Neutrophil (primary cell): ENCODE data around the gene CD209.

Experiments used
- H3K27ac ChIP-seq: fragments of 200-600 bp; sonication (generic); 2 replicates; pipeline ENCODE4 v1.5.1; 2016; ENCODE audit warnings: mild to moderate bottlenecking, moderate library complexity
- H3K27me3 ChIP-seq: fragments of 200-600 bp; sonication (generic); 2 replicates; pipeline ENCODE4 v1.6.0; 2016; ENCODE audit warnings: mild to moderate bottlenecking
- H3K36me3 ChIP-seq: fragments of 200-600 bp; sonication (generic); 2 replicates; pipeline ENCODE4 v1.5.1; 2017
- H3K4me1 ChIP-seq, 2 experiments: fragments of 200-600 bp in 1 of 2; sonication (generic) in 1 of 2; 1 replicate in 1 of 2; 2 replicates in 1 of 2; pipeline versions ENCODE4 v1.5.1 to v1.6.1; 2013 to 2016; ENCODE audit warnings: low read depth in 1 of 2, low read length in 1 of 2, mild to moderate bottlenecking in 1 of 2, moderate library complexity in 1 of 2; ENCODE audit not compliant: control insufficient read depth in 1 of 2, insufficient read depth in 1 of 2
- H3K4me3 ChIP-seq, 2 experiments: fragments of 200-600 bp in 1 of 2; sonication (generic) in 1 of 2; 1 replicate in 1 of 2; 2 replicates in 1 of 2; pipeline ENCODE4 v1.5.1; 2013 to 2016; ENCODE audit warnings: low read depth in 1 of 2, low read length in 1 of 2, mild to moderate bottlenecking in 1 of 2, moderate library complexity in 1 of 2
- H3K9me3 ChIP-seq: fragments of 200-600 bp; sonication (generic); 2 replicates; pipeline ENCODE4 v1.5.1; 2016
- TF ChIP-seq, protein P1 (sequence below): fragments of 200-600 bp; sonication (generic); IDR thresholded peaks from 2 replicates; pipeline ENCODE4 v1.5.1; 2016; ENCODE audit warnings: antibody characterized with exemption

CD209 gene

DNA sequence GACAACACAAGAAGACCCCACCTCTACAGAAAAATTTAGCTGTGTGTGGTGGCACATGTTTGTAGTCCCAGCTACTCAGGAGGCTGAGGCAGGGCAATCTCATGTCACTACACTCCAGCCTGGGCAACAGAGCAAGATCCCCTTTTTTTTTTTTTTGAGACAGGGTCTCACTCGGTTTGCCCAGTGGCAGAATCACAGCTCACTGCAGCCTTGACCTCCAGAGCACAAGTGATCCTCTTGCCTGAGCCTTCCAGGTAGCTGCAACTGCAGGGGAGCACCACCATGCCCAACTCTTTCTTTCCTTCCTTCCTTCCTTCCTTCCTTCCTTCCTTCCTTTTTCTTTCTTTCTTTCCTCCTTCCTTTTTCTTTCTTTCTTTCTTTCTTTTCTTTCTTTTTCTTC lies 11.2 kb downstream of the CD209 start:
- H3K36me3 ChIP-seq: no peaks in the 10 kb centered on the region
- H3K27ac ChIP-seq: no peak overlapping the region
- TF ChIP-seq, protein P1, sequence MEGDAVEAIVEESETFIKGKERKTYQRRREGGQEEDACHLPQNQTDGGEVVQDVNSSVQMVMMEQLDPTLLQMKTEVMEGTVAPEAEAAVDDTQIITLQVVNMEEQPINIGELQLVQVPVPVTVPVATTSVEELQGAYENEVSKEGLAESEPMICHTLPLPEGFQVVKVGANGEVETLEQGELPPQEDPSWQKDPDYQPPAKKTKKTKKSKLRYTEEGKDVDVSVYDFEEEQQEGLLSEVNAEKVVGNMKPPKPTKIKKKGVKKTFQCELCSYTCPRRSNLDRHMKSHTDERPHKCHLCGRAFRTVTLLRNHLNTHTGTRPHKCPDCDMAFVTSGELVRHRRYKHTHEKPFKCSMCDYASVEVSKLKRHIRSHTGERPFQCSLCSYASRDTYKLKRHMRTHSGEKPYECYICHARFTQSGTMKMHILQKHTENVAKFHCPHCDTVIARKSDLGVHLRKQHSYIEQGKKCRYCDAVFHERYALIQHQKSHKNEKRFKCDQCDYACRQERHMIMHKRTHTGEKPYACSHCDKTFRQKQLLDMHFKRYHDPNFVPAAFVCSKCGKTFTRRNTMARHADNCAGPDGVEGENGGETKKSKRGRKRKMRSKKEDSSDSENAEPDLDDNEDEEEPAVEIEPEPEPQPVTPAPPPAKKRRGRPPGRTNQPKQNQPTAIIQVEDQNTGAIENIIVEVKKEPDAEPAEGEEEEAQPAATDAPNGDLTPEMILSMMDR: no peak
- peaks cover 8 to 16% of the 10 kb centered on the region in 2 experiments for H3K4me1 ChIP-seq
- H3K4me3 ChIP-seq: no peak overlapping the region
- H3K27me3 ChIP-seq: peaks cover 10% of the 10 kb centered on the region
- H3K9me3 ChIP-seq: no peaks in the 10 kb centered on the region

DNA sequence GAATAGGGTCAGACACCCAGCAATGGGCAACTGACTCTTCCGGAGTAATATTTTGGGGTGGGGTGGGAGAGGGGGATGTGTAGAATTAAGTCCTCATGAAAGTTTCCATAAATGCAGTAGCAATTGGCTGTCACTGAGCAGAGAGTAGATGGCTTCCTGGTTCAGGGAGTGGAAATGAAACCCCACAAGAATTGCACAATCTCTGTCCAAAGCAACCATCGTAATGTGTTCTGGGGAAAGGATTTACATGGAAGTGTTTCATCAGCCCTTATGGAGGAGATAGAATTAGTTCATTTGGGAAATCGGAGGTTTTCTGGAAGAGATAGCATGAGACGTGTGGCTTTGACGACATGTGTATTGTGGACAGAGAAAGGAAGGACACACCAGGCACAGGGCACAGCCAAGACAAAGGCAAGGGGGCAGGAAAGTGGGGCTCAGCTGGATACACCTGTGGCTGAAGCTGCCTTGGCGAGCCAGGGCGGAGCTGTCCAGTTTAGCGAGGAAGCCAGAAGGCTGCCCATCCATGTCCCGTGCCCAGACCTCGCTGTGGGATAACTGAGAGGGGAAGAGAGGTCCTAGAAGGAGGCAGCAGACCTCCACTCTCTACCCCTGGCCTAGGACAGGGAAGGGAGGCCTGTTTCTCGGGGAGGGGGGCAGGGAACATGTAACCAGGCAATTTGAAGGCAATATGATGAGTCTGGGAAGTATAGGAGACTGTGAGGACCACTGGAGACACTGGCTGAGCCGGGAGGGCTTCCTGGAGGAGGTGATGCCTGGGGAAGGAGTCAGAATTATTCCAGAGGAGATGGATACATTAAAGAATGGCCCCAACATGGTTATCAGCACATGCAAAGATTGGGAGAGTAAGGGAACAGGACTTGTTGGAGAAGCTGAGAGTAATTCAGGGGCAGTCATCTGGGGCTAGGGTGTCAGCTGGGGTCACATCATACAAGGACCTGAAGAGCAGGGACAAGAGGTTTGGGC lies 12.8 kb downstream of the CD209 start:
- TF ChIP-seq, protein P1: no peak
- peaks cover 26% of the 10 kb centered on the region for H3K27me3 ChIP-seq
- no peaks in the 10 kb centered on the region for H3K36me3 ChIP-seq
- peak overlapping the region; percentile 42 for H3K27ac ChIP-seq
- H3K4me3 ChIP-seq: peak overlapping the region in 1 of 2 experiments; percentile 2
- H3K4me1 ChIP-seq: peaks cover 17 to 32% of the 10 kb centered on the region in 2 experiments
- no peaks in the 10 kb centered on the region for H3K9me3 ChIP-seq

DNA sequence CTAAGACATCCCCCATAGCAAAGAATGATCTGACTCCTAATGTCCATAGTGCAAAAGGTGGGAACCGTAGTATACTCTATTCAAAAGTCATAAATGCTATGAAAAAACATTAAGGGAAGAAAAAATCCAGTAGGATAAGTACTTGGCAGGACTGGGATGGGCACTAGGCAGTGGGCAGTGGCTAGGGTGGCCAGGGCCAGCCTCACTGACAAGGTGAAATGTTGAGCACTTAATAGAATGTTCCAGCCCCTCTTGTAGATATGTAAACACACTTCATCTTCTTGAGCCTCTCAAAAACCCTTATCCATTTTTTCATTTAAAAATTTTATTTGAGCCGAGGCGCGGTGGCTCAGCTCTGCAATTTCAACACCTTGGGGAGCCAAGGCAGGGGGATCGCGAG lies 14.0 kb downstream of the CD209 start:
- H3K9me3 ChIP-seq: no peaks in the 10 kb centered on the region
- TF ChIP-seq, protein P1: no peak
- peaks cover 38% of the 10 kb centered on the region for H3K27me3 ChIP-seq
- H3K27ac ChIP-seq: no peak overlapping the region
- peaks cover 25 to 39% of the 10 kb centered on the region in 2 experiments for H3K4me1 ChIP-seq
- no peaks in the 10 kb centered on the region for H3K36me3 ChIP-seq
- H3K4me3 ChIP-seq: no peak overlapping the region

DNA sequence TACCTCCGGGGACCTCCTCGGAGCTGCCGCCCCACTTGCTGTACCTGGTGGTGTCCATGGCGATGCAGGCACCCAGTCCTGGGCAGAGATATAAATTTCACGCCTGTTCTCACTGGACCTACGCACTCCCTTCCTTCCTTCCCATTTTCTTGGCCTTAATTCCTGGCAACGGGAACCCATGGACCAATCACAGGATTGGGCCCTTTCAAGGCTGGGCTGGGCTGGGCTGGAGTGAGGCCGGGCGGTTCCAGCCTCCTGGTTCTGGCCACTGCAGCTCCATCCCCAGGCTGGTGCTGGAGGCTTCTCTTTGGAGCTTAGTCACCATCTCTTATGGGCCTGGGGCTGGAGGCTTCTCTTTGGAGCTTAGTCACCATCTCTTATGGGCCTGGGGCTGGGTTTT lies 15.3 kb downstream of the CD209 start, which contains the start of gene CLEC4G:
Gene CLEC4G (minus strand): TSS at position 66 of the 400 bp plus-strand sequence. CDS start 8 bp downstream, at position 58.
- TF ChIP-seq, protein P1: no peak
- Histone ChIP-seq H3K36me3 (no peaks in the 10 kb centered on the region), H3K27ac (no peak within 1 kb of the TSS), H3K27me3 (peaks cover 45% of the 10 kb centered on the region), H3K4me1 (peaks cover 25 to 39% of the 10 kb centered on the region in 2 experiments), H3K9me3 (no peaks in the 10 kb centered on the region), H3K4me3 (no peak within 1 kb of the TSS)

DNA sequence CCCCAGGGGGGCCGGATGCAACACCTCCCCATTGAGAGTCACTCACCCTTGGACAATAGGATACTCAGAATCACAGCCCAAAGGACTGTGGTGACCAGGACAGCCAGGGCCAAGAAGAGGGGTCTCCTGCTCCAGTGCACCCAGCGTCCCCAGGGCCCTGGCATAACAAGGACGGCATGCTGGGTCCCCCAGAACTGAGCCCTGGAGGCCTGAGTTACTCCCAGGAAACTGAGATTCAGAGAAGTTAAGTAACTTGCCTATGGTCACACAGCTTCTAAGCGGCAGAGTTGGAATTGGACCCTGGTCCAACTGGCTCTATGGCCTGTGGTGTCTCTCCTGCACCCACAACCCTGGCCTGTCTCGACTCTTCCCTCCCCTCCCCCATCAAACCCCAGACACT lies 15.7 kb downstream of the CD209 start:
- Histone ChIP-seq H3K4me3 (no peak overlapping the region), H3K36me3 (no peaks in the 10 kb centered on the region), H3K27ac (no peak overlapping the region), H3K27me3 (peaks cover 45% of the 10 kb centered on the region), H3K9me3 (no peaks in the 10 kb centered on the region), H3K4me1 (peaks cover 25 to 39% of the 10 kb centered on the region in 2 experiments)
- TF ChIP-seq, protein P1: no peak
